H9 (cell line): Measurements from ENCODE around the gene GAR1. TPM values are rescaled to one million over a fixed set of nuclear protein-coding genes. Genes with fewer than 3 reads are reported as not detected.
A peak's percentile ranks its signal among the peaks of the same experiment; 100 is the strongest.

Source experiments
- DNase-seq: peaks from one replicate; pipeline ENCODE4 v3.0.0-alpha.2; 2017
- H2AFZ ChIP-seq: one replicate; pipeline ENCODE4 v1.6.1; 2013; ENCODE audit warnings: mild to moderate bottlenecking, low read length, control low read depth, moderate library complexity
- H2AK5ac ChIP-seq: 2 replicates; pipeline ENCODE4 v1.6.1; 2013; ENCODE audit warnings: low read length, control low read depth, mixed read lengths; ENCODE audit not compliant: insufficient read length
- H2BK120ac ChIP-seq: one replicate; pipeline ENCODE4 v1.6.1; 2013; ENCODE audit warnings: low read depth, mild to moderate bottlenecking, low read length, control low read depth, inconsistent platforms; ENCODE audit not compliant: poor library complexity, severe bottlenecking
- H2BK12ac ChIP-seq: 2 replicates; pipeline ENCODE4 v1.6.1; 2013; ENCODE audit warnings: low read length, control low read depth, mixed read lengths, low read depth; ENCODE audit not compliant: insufficient read length
- H2BK15ac ChIP-seq: 2 replicates; pipeline ENCODE4 v1.6.1; 2013; ENCODE audit warnings: low read depth, low read length, control low read depth
- H2BK20ac ChIP-seq: one replicate; pipeline ENCODE4 v1.6.1; 2013; ENCODE audit warnings: low read depth, mild to moderate bottlenecking, low read length, control low read depth, inconsistent platforms; ENCODE audit not compliant: poor library complexity, severe bottlenecking
- H2BK5ac ChIP-seq: 2 replicates; pipeline ENCODE4 v1.6.1; 2013; ENCODE audit warnings: low read length, control low read depth, mixed read lengths; ENCODE audit not compliant: insufficient read length
- H3K14ac ChIP-seq: 2 replicates; pipeline ENCODE4 v1.6.1; 2013; ENCODE audit warnings: low read length, control low read depth; ENCODE audit not compliant: insufficient read depth
- H3K18ac ChIP-seq: 2 replicates; pipeline ENCODE4 v1.6.1; 2013; ENCODE audit warnings: low read depth, mild to moderate bottlenecking, mixed read lengths, low read length, control low read depth; ENCODE audit not compliant: insufficient read length
- H3K23ac ChIP-seq: 2 replicates; pipeline ENCODE4 v1.6.1; 2013; ENCODE audit warnings: low read length, control low read depth, mixed read lengths, low read depth; ENCODE audit not compliant: insufficient read length
- H3K23me2 ChIP-seq: 2 replicates; pipeline ENCODE4 v1.6.1; 2013; ENCODE audit warnings: low read depth, mild to moderate bottlenecking, mixed read lengths, low read length, control low read depth; ENCODE audit not compliant: insufficient read length, poor library complexity, severe bottlenecking
- H3K27ac ChIP-seq: 2 replicates; pipeline ENCODE4 v1.5.1; 2013; ENCODE audit warnings: low read length, control low read depth, mixed read lengths, low read depth; ENCODE audit not compliant: insufficient read length
- H3K27me3 ChIP-seq: 2 replicates; pipeline ENCODE4 v1.6.1; 2013; ENCODE audit warnings: low read length, control low read depth, inconsistent platforms; ENCODE audit not compliant: insufficient read depth
- H3K4ac ChIP-seq: 2 replicates; pipeline ENCODE4 v1.6.1; 2013; ENCODE audit warnings: low read depth, mild to moderate bottlenecking, control low read depth, inconsistent platforms, low read length, moderate library complexity
- H3K4me1 ChIP-seq: 2 replicates; pipeline ENCODE4 v1.6.1; 2013; ENCODE audit warnings: low read length, control low read depth, inconsistent platforms; ENCODE audit not compliant: insufficient read depth
- H3K4me2 ChIP-seq: 2 replicates; pipeline ENCODE4 v1.6.1; 2013; ENCODE audit warnings: low read length, control low read depth, mixed read lengths; ENCODE audit not compliant: insufficient read length, insufficient read depth
- H3K56ac ChIP-seq: 2 replicates; pipeline ENCODE4 v1.6.1; 2013; ENCODE audit warnings: low read depth, mild to moderate bottlenecking, mixed read lengths, low read length, control low read depth; ENCODE audit not compliant: insufficient read length
- H3K79me1 ChIP-seq: 2 replicates; pipeline ENCODE4 v1.6.1; 2013; ENCODE audit warnings: low read depth, mild to moderate bottlenecking, moderate library complexity, low read length, control low read depth, inconsistent platforms; ENCODE audit not compliant: insufficient read depth, poor library complexity, severe bottlenecking
- H3K79me2 ChIP-seq: 2 replicates; pipeline ENCODE4 v1.6.1; 2013; ENCODE audit warnings: low read length, control low read depth, inconsistent platforms; ENCODE audit not compliant: insufficient read depth
- H3K9ac ChIP-seq: 2 replicates; pipeline ENCODE4 v1.6.1; 2013; ENCODE audit warnings: low read length, control low read depth, mixed read lengths; ENCODE audit not compliant: insufficient read length; ENCODE audit errors: extremely low read depth
- H3K9me3 ChIP-seq: one replicate; pipeline ENCODE4 v1.6.1; 2013; ENCODE audit warnings: low read depth, low read length, inconsistent platforms; ENCODE audit not compliant: control insufficient read depth
- H3T11ph ChIP-seq: one replicate; pipeline ENCODE4 v1.6.1; 2013; ENCODE audit warnings: mild to moderate bottlenecking, low read length, control low read depth, inconsistent platforms
- H4K20me1 ChIP-seq: one replicate; pipeline ENCODE4 v1.6.1; 2013; ENCODE audit not compliant: control insufficient read depth, insufficient read length, insufficient read depth
- H4K5ac ChIP-seq: 2 replicates; pipeline ENCODE4 v1.6.1; 2013; ENCODE audit warnings: low read depth, mild to moderate bottlenecking, mixed read lengths, low read length, control low read depth; ENCODE audit not compliant: insufficient read length
- H4K8ac ChIP-seq: replicated peaks from 2 replicates; pipeline ENCODE4 v1.6.1; 2013; ENCODE audit warnings: low read length, control low read depth, mixed read lengths, low read depth; ENCODE audit not compliant: insufficient read length
- H4K91ac ChIP-seq: 2 replicates; pipeline ENCODE4 v1.6.1; 2013; ENCODE audit warnings: low read depth, mild to moderate bottlenecking, moderate library complexity, mixed read lengths, low read length, control low read depth; ENCODE audit not compliant: insufficient read length
- H3K27ac Mint-ChIP-seq, 3 experiments: 2 replicates in 2 of 3; 3 replicates in 1 of 3; pipeline ENCODE4 v1.8.0; 2020 to 2021; ENCODE audit warnings: mixed read lengths in 3 of 3, mild to moderate bottlenecking in 1 of 3, moderate library complexity in 1 of 3
- H3K27me3 Mint-ChIP-seq: 2 replicates; pipeline ENCODE4 v1.8.0; 2021; ENCODE audit warnings: low read depth, mild to moderate bottlenecking, moderate library complexity, mixed read lengths
- H3K36me3 Mint-ChIP-seq, 3 experiments: 2 replicates in 2 of 3; 3 replicates in 1 of 3; pipeline ENCODE4 v1.8.0; 2020 to 2021; ENCODE audit warnings: low read depth in 3 of 3, mixed read lengths in 3 of 3; ENCODE audit not compliant: insufficient read depth in 1 of 3
- H3K4me1 Mint-ChIP-seq, 2 experiments: 2 replicates each; pipeline ENCODE4 v1.8.0; 2020; ENCODE audit warnings: mixed read lengths in 2 of 2
- H3K4me3 Mint-ChIP-seq, 2 experiments: 2 replicates in 1 of 2; 3 replicates in 1 of 2; pipeline ENCODE4 v1.8.0; 2020 to 2021; ENCODE audit warnings: mild to moderate bottlenecking in 2 of 2, mixed read lengths in 2 of 2, moderate library complexity in 1 of 2
- H3K9me3 Mint-ChIP-seq, 2 experiments: 2 replicates in 1 of 2; 3 replicates in 1 of 2; pipeline ENCODE4 v1.8.0; 2020; ENCODE audit warnings: mild to moderate bottlenecking in 2 of 2, mixed read lengths in 2 of 2, moderate library complexity in 1 of 2
- CTCF ChIP-seq: fragments of 200-600 bp; sonication (generic); conservative IDR thresholded peaks from 3 replicates; pipeline ENCODE4 v1.8.0; 2021; ENCODE audit warnings: antibody characterized with exemption, mild to moderate bottlenecking
- WGBS: extraction: QIAGEN DNeasy Blood & Tissue Kit; methylation state at CpG from one replicate; pipeline ENCODE4 v1.1.7; 2013; ENCODE audit warnings: missing lambda C conversion rate, low lambda C conversion rate, mixed read lengths; ENCODE audit not compliant: insufficient read length; ENCODE audit errors: extremely low coverage; 5-methylcytosine and 5-hydroxymethylcytosine counted together
- total RNA-seq: library from RNA; stranded (reverse); gene quantifications from 2 replicates; pipeline ENCODE4 v1.2.1, GENCODE V29; 2021

The GAR1 gene
- total RNA-seq, 1 experiment from 2014 or later = 45.3 TPM

- H3K9me3 ChIP-seq = no peaks in the 10 kb centered on the region
- H3K27ac Mint-ChIP-seq = peak overlapping the region; percentile 3 to 86 (median 37); a peak in 6 of 7 replicates
These were observed 4.8 kb upstream of the GAR1 start for GRCh38 chr4:109810552-109811387.

More at GRCh38 chr4:109810552-109811387, 4.8 kb upstream of the GAR1 start:
- peaks cover 0 to 2% (median 2%) of the 10 kb centered on the region in 3 experiments; a peak in 2 of 7 replicates for H3K36me3 Mint-ChIP-seq
- no peak overlapping the region for H2AK5ac ChIP-seq
- no peak for DNase-seq
- H3K79me1 ChIP-seq = no peaks in the 10 kb centered on the region
- no peak overlapping the region for H4K91ac ChIP-seq
- H2BK15ac ChIP-seq = no peak overlapping the region
- no peak overlapping the region for H3K4ac ChIP-seq
- H3K4me2 ChIP-seq = peak overlapping the region; percentile 6
- H4K8ac ChIP-seq = no peak overlapping the region
- H4K5ac ChIP-seq = no peak overlapping the region
- no peak overlapping the region for H2BK20ac ChIP-seq
- no peak overlapping the region; the same call in 1 of the 2 replicates for H3K14ac ChIP-seq
- H3K23ac ChIP-seq = no peak overlapping the region
- WGBS = no CpG with 5 or more reads among the region's 11 CpGs
- no peak overlapping the region for H2AFZ ChIP-seq
- H2BK5ac ChIP-seq = no peak overlapping the region
- no peak overlapping the region; a peak in 2 of 5 replicates for H3K4me3 Mint-ChIP-seq
- H2BK120ac ChIP-seq = no peak overlapping the region
- H3K18ac ChIP-seq = peak overlapping the region; percentile 58
- no peak overlapping the region for H3K56ac ChIP-seq
- no peaks in the 10 kb centered on the region for H3K27me3 Mint-ChIP-seq
- no peak for TF ChIP-seq CTCF
- peaks cover 5% of the 10 kb centered on the region for H3K23me2 ChIP-seq
- H4K20me1 ChIP-seq = no peaks in the 10 kb centered on the region
- H3K27ac ChIP-seq = no peak overlapping the region
- H3K9ac ChIP-seq = no peak overlapping the region
- peak overlapping the region; percentile 63 for H3T11ph ChIP-seq
- H3K79me2 ChIP-seq = peaks cover 1% of the 10 kb centered on the region; the same call in 1 of the 2 replicates
- H3K27me3 ChIP-seq = no peaks in the 10 kb centered on the region
- peaks cover 2% of the 10 kb centered on the region; the same call in 1 of the 2 replicates for H3K4me1 ChIP-seq
- H2BK12ac ChIP-seq = no peak overlapping the region
- peaks cover 14 to 24% of the 10 kb centered on the region in 2 experiments for H3K4me1 Mint-ChIP-seq
- H3K9me3 Mint-ChIP-seq = peaks cover 0 to 2% of the 10 kb centered on the region in 2 experiments; a peak in 1 of 5 replicates
